ENCODE data around the gene EBF3.

The EBF3 gene

DNA sequence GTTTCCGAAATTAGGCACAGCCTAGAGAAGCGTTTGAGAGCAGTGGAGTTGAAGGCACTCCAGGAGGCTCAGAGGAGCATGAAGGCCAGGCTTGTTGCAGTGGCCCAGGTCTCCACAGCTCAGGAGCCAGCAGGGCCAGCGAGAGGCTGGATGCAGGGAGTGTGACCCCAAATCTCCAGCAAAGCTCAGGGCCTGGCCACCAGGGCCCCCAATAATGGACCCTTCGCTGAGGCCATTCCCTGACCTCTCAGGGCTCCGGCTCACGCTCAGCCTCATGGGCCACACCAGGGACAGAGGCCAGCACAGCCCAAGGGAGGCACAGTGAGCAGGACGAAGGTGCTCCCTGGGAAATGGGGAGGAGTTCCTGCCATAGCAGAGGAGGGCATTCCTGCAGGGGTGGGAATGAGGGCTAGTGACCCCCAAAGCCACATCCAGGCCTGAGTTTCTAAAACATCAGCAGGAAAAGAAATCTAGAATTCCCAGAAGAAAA, 47.5 kb downstream of the EBF3 start:
- no peaks in the 10 kb centered on the region for H3K79me2 ChIP-seq (ENCODE audit: low read length)
- no peaks in the 10 kb centered on the region for H3K36me3 ChIP-seq (replicated peaks; ENCODE audit: low read depth, low read length)
- H3K4me3 ChIP-seq (ENCODE audit: low read length) = no peak overlapping the region
- no peaks in the 10 kb centered on the region for H3K9me3 ChIP-seq (ENCODE audit: insufficient read depth, low read length)
- H3K4me2 ChIP-seq (ENCODE audit: low read length) = no peak overlapping the region
- H3K4me1 ChIP-seq (ENCODE audit: low read length) = no peaks in the 10 kb centered on the region
- H4K20me1 ChIP-seq (ENCODE audit: insufficient read depth, low read length) = no peaks in the 10 kb centered on the region
- no peaks in the 10 kb centered on the region for H3K27me3 ChIP-seq (ENCODE audit: low read depth, low read length)
- no peak overlapping the region for H3K9ac ChIP-seq (ENCODE audit: low read length)
- no peak overlapping the region for H2AFZ ChIP-seq (ENCODE audit: low read depth, low read length)
- no peak overlapping the region for H3K27ac ChIP-seq (ENCODE audit: low read length)
- TF ChIP-seq, protein P1, sequence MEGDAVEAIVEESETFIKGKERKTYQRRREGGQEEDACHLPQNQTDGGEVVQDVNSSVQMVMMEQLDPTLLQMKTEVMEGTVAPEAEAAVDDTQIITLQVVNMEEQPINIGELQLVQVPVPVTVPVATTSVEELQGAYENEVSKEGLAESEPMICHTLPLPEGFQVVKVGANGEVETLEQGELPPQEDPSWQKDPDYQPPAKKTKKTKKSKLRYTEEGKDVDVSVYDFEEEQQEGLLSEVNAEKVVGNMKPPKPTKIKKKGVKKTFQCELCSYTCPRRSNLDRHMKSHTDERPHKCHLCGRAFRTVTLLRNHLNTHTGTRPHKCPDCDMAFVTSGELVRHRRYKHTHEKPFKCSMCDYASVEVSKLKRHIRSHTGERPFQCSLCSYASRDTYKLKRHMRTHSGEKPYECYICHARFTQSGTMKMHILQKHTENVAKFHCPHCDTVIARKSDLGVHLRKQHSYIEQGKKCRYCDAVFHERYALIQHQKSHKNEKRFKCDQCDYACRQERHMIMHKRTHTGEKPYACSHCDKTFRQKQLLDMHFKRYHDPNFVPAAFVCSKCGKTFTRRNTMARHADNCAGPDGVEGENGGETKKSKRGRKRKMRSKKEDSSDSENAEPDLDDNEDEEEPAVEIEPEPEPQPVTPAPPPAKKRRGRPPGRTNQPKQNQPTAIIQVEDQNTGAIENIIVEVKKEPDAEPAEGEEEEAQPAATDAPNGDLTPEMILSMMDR (IDR thresholded peaks at IDR 0.05; ENCODE audit: low read depth, low read length) = no peak
- TF ChIP-seq EZH2phosphoT487 (IDR thresholded peaks at IDR 0.05; ENCODE audit: low read depth) = no peak

DNA sequence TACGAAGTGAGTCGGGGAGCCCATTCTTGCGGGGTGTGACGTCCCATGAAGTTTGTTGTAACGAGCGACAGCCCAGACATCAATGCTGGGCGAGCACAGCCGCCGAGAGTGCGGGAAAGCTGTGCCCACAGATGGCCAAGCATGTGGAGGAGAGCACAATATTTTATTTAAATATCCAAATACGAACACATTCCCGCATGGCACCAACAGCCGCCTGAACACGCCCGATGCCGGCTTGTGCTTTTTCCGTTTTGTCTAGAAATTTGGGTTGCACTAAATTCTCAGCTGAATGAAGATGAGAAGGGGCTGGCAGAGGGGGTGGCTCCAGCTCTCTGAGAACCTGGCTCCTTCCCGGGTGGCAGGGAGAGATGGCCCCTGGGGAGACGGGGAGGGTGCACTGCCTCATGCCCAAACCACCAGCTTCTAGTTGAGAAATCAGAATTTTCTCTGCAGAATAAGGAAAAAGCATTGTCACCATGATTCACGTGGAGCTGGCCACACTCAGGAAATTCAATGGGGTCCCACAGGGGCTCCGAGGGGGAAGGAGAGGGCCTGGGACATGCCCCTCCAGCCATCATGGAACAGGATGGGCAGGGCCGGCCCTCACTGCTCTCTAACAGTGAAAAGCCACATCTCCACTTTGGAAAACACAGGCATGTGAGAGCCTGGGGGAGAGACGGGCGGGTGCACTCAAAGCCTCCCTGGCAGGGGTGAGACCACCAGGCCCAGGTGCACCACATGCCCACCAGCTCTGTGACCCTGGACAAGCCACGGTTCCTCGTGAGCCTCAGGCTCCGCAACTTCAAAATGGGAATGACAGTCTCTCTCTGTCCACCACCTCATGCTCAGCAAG, 48.3 kb downstream of the EBF3 start:
- no peak overlapping the region for H3K9ac ChIP-seq (ENCODE audit: low read length)
- H3K79me2 ChIP-seq (ENCODE audit: low read length) = no peaks in the 10 kb centered on the region
- H2AFZ ChIP-seq (ENCODE audit: low read depth, low read length) = no peak overlapping the region
- H3K9me3 ChIP-seq (ENCODE audit: insufficient read depth, low read length) = no peaks in the 10 kb centered on the region
- H3K36me3 ChIP-seq (replicated peaks; ENCODE audit: low read depth, low read length) = no peaks in the 10 kb centered on the region
- no peaks in the 10 kb centered on the region for H3K4me1 ChIP-seq (ENCODE audit: low read length)
- H3K4me3 ChIP-seq (ENCODE audit: low read length) = no peak overlapping the region
- TF ChIP-seq, protein P1 (IDR thresholded peaks at IDR 0.05; ENCODE audit: low read depth, low read length) = no peak
- no peak for TF ChIP-seq EZH2phosphoT487 (IDR thresholded peaks at IDR 0.05; ENCODE audit: low read depth)
- H3K4me2 ChIP-seq (ENCODE audit: low read length) = no peak overlapping the region
- no peaks in the 10 kb centered on the region for H3K27me3 ChIP-seq (ENCODE audit: low read depth, low read length)
- no peak overlapping the region for H3K27ac ChIP-seq (ENCODE audit: low read length)
- H4K20me1 ChIP-seq (ENCODE audit: insufficient read depth, low read length) = no peaks in the 10 kb centered on the region

DNA sequence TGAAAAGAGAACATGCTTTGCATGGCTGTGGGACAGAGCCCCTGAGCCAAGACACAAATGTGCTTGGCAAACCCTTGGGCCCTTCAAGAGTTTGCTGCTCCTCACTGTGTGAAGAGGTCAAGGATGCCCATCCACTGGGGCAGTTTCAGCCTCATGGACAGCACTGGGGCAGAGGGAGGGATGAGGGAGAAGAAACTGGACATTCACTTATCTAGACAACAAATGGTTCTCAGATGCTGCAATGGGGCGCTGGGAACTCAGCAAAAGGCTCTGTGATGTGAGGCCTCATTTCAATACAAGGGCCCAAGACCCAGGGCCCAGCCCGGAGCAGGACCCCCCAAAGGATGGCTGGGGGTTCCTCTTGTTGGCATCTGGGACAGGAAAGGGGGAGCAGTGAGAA, 49.1 kb downstream of the EBF3 start:
- Histone ChIP-seq H3K27me3 (ENCODE audit: low read depth, low read length) (no peaks in the 10 kb centered on the region), H3K4me3 (ENCODE audit: low read length) (no peak overlapping the region)
- TF ChIP-seq, protein P1 (IDR thresholded peaks at IDR 0.05; ENCODE audit: low read depth, low read length) = no peak
- TF ChIP-seq EZH2phosphoT487 (IDR thresholded peaks at IDR 0.05; ENCODE audit: low read depth) = no peak

DNA sequence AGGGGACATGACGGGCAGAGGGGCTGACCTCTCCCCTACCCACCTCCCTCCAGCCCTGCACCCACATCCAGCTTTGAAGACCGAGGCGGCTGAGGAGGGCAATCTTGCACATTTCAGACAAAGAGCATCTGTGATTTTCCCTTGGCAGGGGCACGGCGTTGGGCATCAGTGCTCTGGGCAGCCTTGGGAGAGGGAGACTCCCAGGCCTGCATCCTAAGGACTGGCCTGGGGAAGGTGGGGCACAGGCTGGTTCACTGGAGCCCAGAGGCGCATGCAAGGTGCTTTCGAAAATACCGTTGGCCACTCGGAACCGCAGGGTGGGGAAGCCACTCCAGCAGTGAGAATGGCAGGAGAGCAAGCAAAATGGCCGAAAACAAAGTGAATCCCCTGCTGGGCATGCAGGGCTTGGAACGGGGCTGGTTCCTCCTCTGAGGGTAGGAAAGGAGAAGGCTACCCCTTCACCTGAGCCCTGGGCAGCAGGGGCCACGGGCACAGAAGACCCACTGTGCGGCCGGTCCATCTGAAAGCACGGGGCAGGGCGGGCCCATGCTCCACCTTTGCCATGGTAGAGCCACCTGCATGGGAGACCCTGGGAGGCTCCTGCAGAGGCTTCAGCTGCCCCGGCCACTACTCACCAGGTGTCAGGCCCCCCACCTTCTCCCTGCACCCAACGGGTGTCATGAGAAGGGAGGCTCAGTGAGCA, 49.8 kb downstream of the EBF3 start:
- TF ChIP-seq, protein P1 (IDR thresholded peaks at IDR 0.05; ENCODE audit: low read depth, low read length) = no peak
- no peak for TF ChIP-seq EZH2phosphoT487 (IDR thresholded peaks at IDR 0.05; ENCODE audit: low read depth)
- no peak overlapping the region for H3K9ac ChIP-seq (ENCODE audit: low read length)
- H3K36me3 ChIP-seq (replicated peaks; ENCODE audit: low read depth, low read length) = no peaks in the 10 kb centered on the region
- no peak overlapping the region for H3K4me2 ChIP-seq (ENCODE audit: low read length)
- no peak overlapping the region for H3K4me3 ChIP-seq (ENCODE audit: low read length)
- H3K79me2 ChIP-seq (ENCODE audit: low read length) = no peaks in the 10 kb centered on the region
- H3K27ac ChIP-seq (ENCODE audit: low read length) = no peak overlapping the region
- H4K20me1 ChIP-seq (ENCODE audit: insufficient read depth, low read length) = no peaks in the 10 kb centered on the region
- H3K27me3 ChIP-seq (ENCODE audit: low read depth, low read length) = no peaks in the 10 kb centered on the region
- H3K4me1 ChIP-seq (ENCODE audit: low read length) = no peaks in the 10 kb centered on the region
- no peaks in the 10 kb centered on the region for H3K9me3 ChIP-seq (ENCODE audit: insufficient read depth, low read length)
- H2AFZ ChIP-seq (ENCODE audit: low read depth, low read length) = no peak overlapping the region

More for the DNA sequence above, 49.1 kb downstream of the EBF3 start:
- H3K9ac ChIP-seq (ENCODE audit: low read length) = no peak overlapping the region
- H3K4me1 ChIP-seq (ENCODE audit: low read length) = no peaks in the 10 kb centered on the region
- no peaks in the 10 kb centered on the region for H4K20me1 ChIP-seq (ENCODE audit: insufficient read depth, low read length)
- no peak overlapping the region for H3K4me2 ChIP-seq (ENCODE audit: low read length)
- H3K9me3 ChIP-seq (ENCODE audit: insufficient read depth, low read length) = no peaks in the 10 kb centered on the region
- no peak overlapping the region for H2AFZ ChIP-seq (ENCODE audit: low read depth, low read length)
- no peak overlapping the region for H3K27ac ChIP-seq (ENCODE audit: low read length)
- H3K79me2 ChIP-seq (ENCODE audit: low read length) = no peaks in the 10 kb centered on the region
- no peaks in the 10 kb centered on the region for H3K36me3 ChIP-seq (replicated peaks; ENCODE audit: low read depth, low read length)
